IMR-90 (cell line): ENCODE data around the gene ACADSB. TPM values are rescaled to one million over a fixed set of nuclear protein-coding genes. Genes with fewer than 3 reads are reported as not detected.

ENCODE experiments used
- ATAC-seq: fragments of 200-7000 bp; cut with Tn5 transposase; 2 replicates; pipeline ENCODE4 v1.9.1; 2020; ENCODE audit warnings: low read depth, mild to moderate bottlenecking, moderate library complexity
- BruUV-seq: library from RNA; stranded (reverse); fragments of 400-500 nt; replicated peaks from 2 replicates; lab custom pipeline; 2021; lab: Mats Ljungman, UMichigan
- CTCF ChIA-PET: fragments of 300-600 bp; formaldehyde crosslinking; extraction: SDS; loops from one replicate; lab custom pipeline; 2021; ENCODE audit warnings: antibody characterized with exemption; lab: Yijun Ruan, JAX
- POLR2A ChIA-PET: fragments of 300-600 bp; sonication (Branson Sonifier 250); formaldehyde crosslinking; loops from one replicate; lab custom pipeline; 2022; ENCODE audit warnings: antibody characterized with exemption; ENCODE audit not compliant: unreplicated experiment; lab: Charles Lee
- DNase-seq: peaks from one replicate; pipeline ENCODE4 v3.0.0; 2013
- H2AFZ ChIP-seq: replicated peaks from 2 replicates; pipeline ENCODE3; 2013; ENCODE audit warnings: low read length, mild to moderate bottlenecking; ENCODE audit not compliant: poor library complexity
- H2AK5ac ChIP-seq: 2 replicates; pipeline ENCODE4 v1.6.1; 2013; ENCODE audit warnings: low read depth, low read length, inconsistent platforms
- H2AK9ac ChIP-seq: replicated peaks from 2 replicates; pipeline ENCODE3; 2013; ENCODE audit warnings: mild to moderate bottlenecking, low read depth, low read length, moderate library complexity; ENCODE audit not compliant: poor library complexity
- H2BK120ac ChIP-seq: 2 replicates; pipeline ENCODE4 v1.6.1; 2013; ENCODE audit warnings: low read depth, low read length, inconsistent platforms
- H2BK15ac ChIP-seq: 3 replicates; pipeline ENCODE4 v1.6.1; 2013; ENCODE audit warnings: low read depth, low read length, inconsistent platforms
- H2BK20ac ChIP-seq: 2 replicates; pipeline ENCODE4 v1.6.1; 2013; ENCODE audit warnings: low read depth, mild to moderate bottlenecking, inconsistent platforms, low read length, moderate library complexity
- H2BK5ac ChIP-seq: 2 replicates; pipeline ENCODE4 v1.6.1; 2013; ENCODE audit warnings: mild to moderate bottlenecking, low read depth, low read length, inconsistent platforms; ENCODE audit not compliant: poor library complexity, severe bottlenecking
- H3K14ac ChIP-seq: replicated peaks from 2 replicates; pipeline ENCODE4 v1.6.1; 2013; ENCODE audit warnings: low read depth, low read length, inconsistent platforms
- H3K18ac ChIP-seq: 2 replicates; pipeline ENCODE4 v1.6.1; 2013; ENCODE audit warnings: low read depth, low read length, control low read depth
- H3K23ac ChIP-seq: 2 replicates; pipeline ENCODE4 v1.6.1; 2013; ENCODE audit warnings: low read depth, low read length, inconsistent platforms
- H3K27ac ChIP-seq: 2 replicates; pipeline ENCODE4 v1.5.1; 2013; ENCODE audit warnings: mild to moderate bottlenecking, control low read depth, low read length; ENCODE audit not compliant: insufficient read depth
- H3K27me3 ChIP-seq: 2 replicates; pipeline ENCODE4 v1.6.1; 2013; ENCODE audit warnings: low read length; ENCODE audit not compliant: control insufficient read depth, insufficient read depth
- H3K36me3 ChIP-seq: 2 replicates; pipeline ENCODE4 v1.6.1; 2013; ENCODE audit warnings: low read length, mixed read lengths; ENCODE audit not compliant: control insufficient read depth, insufficient read depth
- H3K4ac ChIP-seq: 2 replicates; pipeline ENCODE4 v1.6.1; 2013; ENCODE audit warnings: low read depth, low read length, inconsistent platforms
- H3K4me1 ChIP-seq: 2 replicates; pipeline ENCODE4 v1.6.1; 2013; ENCODE audit warnings: low read length, mixed read lengths; ENCODE audit not compliant: control insufficient read depth, insufficient read depth
- H3K4me2 ChIP-seq: 2 replicates; pipeline ENCODE4 v1.6.1; 2013; ENCODE audit warnings: low read depth, mild to moderate bottlenecking, control low read depth, low read length, moderate library complexity
- H3K4me3 ChIP-seq: 2 replicates; pipeline ENCODE4 v1.5.1; 2013; ENCODE audit warnings: low read depth, mild to moderate bottlenecking, control low read depth, low read length, moderate library complexity; ENCODE audit not compliant: insufficient read depth
- H3K56ac ChIP-seq: 2 replicates; pipeline ENCODE4 v1.6.1; 2013; ENCODE audit warnings: low read length, inconsistent platforms; ENCODE audit not compliant: insufficient read depth; ENCODE audit errors: extremely low read depth
- H3K79me1 ChIP-seq, 2 experiments: 2 replicates each; pipeline ENCODE4 v1.6.1; 2013; ENCODE audit warnings: low read length in 2 of 2, inconsistent platforms in 1 of 2, low read depth in 1 of 2
- H3K9ac ChIP-seq: 2 replicates; pipeline ENCODE4 v1.6.1; 2013; ENCODE audit warnings: low read depth, low read length, control low read depth
- H3K9me1 ChIP-seq: 2 replicates; pipeline ENCODE4 v1.6.1; 2013; ENCODE audit warnings: low read length, inconsistent platforms; ENCODE audit not compliant: insufficient read depth
- H3K9me3 ChIP-seq: 2 replicates; pipeline ENCODE4 v1.6.1; 2013; ENCODE audit warnings: low read length; ENCODE audit not compliant: control insufficient read depth, insufficient read depth
- H4K20me1 ChIP-seq: 2 replicates; pipeline ENCODE4 v1.6.1; 2013; ENCODE audit warnings: low read length, inconsistent platforms; ENCODE audit not compliant: insufficient read depth
- H4K5ac ChIP-seq: 2 replicates; pipeline ENCODE4 v1.6.1; 2013; ENCODE audit warnings: mild to moderate bottlenecking, low read depth, low read length, control low read depth
- H4K8ac ChIP-seq, 2 experiments: 2 replicates each; pipeline ENCODE4 v1.6.1; 2013; ENCODE audit warnings: low read depth in 2 of 2, low read length in 2 of 2, control low read depth in 1 of 2, inconsistent platforms in 1 of 2
- H4K91ac ChIP-seq: 2 replicates; pipeline ENCODE4 v1.6.1; 2013; ENCODE audit warnings: low read depth, low read length, inconsistent platforms; ENCODE audit not compliant: insufficient read depth
- BHLHE40 ChIP-seq: fragments of 150-350 bp; IDR thresholded peaks from 2 replicates; pipeline ENCODE4 v1.6.1; 2016; ENCODE audit warnings: mild to moderate bottlenecking, low read depth, low read length
- CTCF ChIP-seq: conservative IDR thresholded peaks from 2 replicates; pipeline ENCODE4 v1.5.1; 2012; ENCODE audit warnings: mild to moderate bottlenecking, low read depth, low read length, improper control_type of control experiment
- FOS ChIP-seq: fragments of 150-350 bp; IDR thresholded peaks from 2 replicates; pipeline ENCODE4 v1.6.1; 2016; ENCODE audit warnings: low read depth, low read length
- MAZ ChIP-seq: IDR thresholded peaks from 2 replicates; pipeline ENCODE4 v1.6.1; 2012; ENCODE audit warnings: low read depth, mild to moderate bottlenecking, low read length, improper control_type of control experiment, moderate library complexity, borderline replicate concordance
- NFE2L2 ChIP-seq: fragments of 150-350 bp; IDR thresholded peaks from 2 replicates; pipeline ENCODE4 v1.6.1; 2016; ENCODE audit warnings: low read depth, mild to moderate bottlenecking, low read length
- POLR2A ChIP-seq: IDR thresholded peaks from 2 replicates; pipeline ENCODE4 v1.6.1; 2012; ENCODE audit warnings: mild to moderate bottlenecking, low read depth, low read length
- RAD21 ChIP-seq: IDR thresholded peaks from 2 replicates; pipeline ENCODE4 v1.6.1; 2012; ENCODE audit warnings: low read length, improper control_type of control experiment
- RFX5 ChIP-seq: IDR thresholded peaks from 2 replicates; pipeline ENCODE4 v1.8.0; 2012; ENCODE audit warnings: low read depth, mild to moderate bottlenecking, low read length, moderate library complexity
- WGBS, 2 experiments: methylation state at CpG; one replicate each; pipeline versions ENCODE4 v1.1.5 to v1.1.7; 2013; ENCODE audit warnings: missing lambda C conversion rate in 2 of 2; ENCODE audit not compliant: insufficient read length in 1 of 2; ENCODE audit errors: extremely low coverage in 2 of 2; 5-methylcytosine and 5-hydroxymethylcytosine counted together
- dilution Hi-C: fragments of 300-500 bp; cut with HindIII; formaldehyde crosslinking; loops from one replicate; pipeline ENCODE4 v1.14.3; 2018; ENCODE audit warnings: low sequenced_read_pairs; ENCODE audit not compliant: unreplicated experiment
- in situ Hi-C: fragments of 300-500 bp; cut with MboI; formaldehyde crosslinking; loops from 3 replicates; pipeline ENCODE4 v1.14.3; 2019; ENCODE audit warnings: low sequenced_read_pairs, inconsistent platforms, mixed read lengths
- intact Hi-C: fragments of 100-400 bp; cut with micrococcal nuclease; formaldehyde crosslinking; loops from 2 replicates; pipeline ENCODE4 v1.10.0; 2022
- polyA plus RNA-seq, 3 experiments: library from polyadenylated mRNA; depleted of rRNA; stranded (reverse); fragments of >200 nt; gene quantifications; 2 replicates each; pipeline ENCODE4 v1.2.3, GENCODE V29; 2012; ENCODE audit warnings: low replicate concordance in 1 of 3
- total RNA-seq: library from RNA; depleted of rRNA; stranded (reverse); fragments of >200 nt; gene quantifications from 2 replicates; pipeline ENCODE4 v1.2.3, GENCODE V29; 2012

Gene ACADSB
- total and polyA plus RNA-seq, 2 of the 4 experiments (the other 2 are of a cell fraction) = 6.2 to 10.6 TPM

- H2BK120ac ChIP-seq = no peak overlapping the region
- H3K27me3 ChIP-seq = no peaks in the 10 kb centered on the region
- no peak overlapping the region for H3K4ac ChIP-seq
- no peak overlapping the region for H2AFZ ChIP-seq
- no peak overlapping the region for H2BK15ac ChIP-seq
- H3K4me1 ChIP-seq = no peaks in the 10 kb centered on the region
- no peak overlapping the region for H3K4me3 ChIP-seq
- no peak overlapping the region for H4K5ac ChIP-seq
- H3K9ac ChIP-seq = no peak overlapping the region
- H3K36me3 ChIP-seq = no peaks in the 10 kb centered on the region
- intact Hi-C loops = no loop called here
- no peak overlapping the region for H3K4me2 ChIP-seq
- no peak for DNase-seq
- no peak overlapping the region for H3K27ac ChIP-seq
- ChIA-PET CTCF (no interaction called here), POLR2A (no interaction called here)
- no peak overlapping the region for H2AK5ac ChIP-seq
- no CpG with 5 or more reads among the region's 1 CpG for WGBS, 2 experiments
- H3K56ac ChIP-seq = no peak overlapping the region
- BruUV-seq = no TSS peak
- no peaks in the 10 kb centered on the region for H3K9me3 ChIP-seq
- H4K8ac ChIP-seq = no peak overlapping the region
- no peak overlapping the region for H2BK20ac ChIP-seq
- no peak overlapping the region for H2BK5ac ChIP-seq
- no peak overlapping the region for H3K18ac ChIP-seq
- TF ChIP-seq CTCF (no peak), BHLHE40 (no peak), RFX5 (no peak), NFE2L2 (no peak), RAD21 (no peak), POLR2A (no peak), MAZ (no peak), FOS (no peak)
- no peak overlapping the region for H4K91ac ChIP-seq
- H3K23ac ChIP-seq = no peak overlapping the region
- ATAC-seq = peak; percentile 44; the same call in 1 of the 2 replicates
- dilution Hi-C loops = no loop called here
- H3K14ac ChIP-seq = no peak overlapping the region
- no peaks in the 10 kb centered on the region for H3K9me1 ChIP-seq
- in situ Hi-C loops = loop anchor here (25.0 kb wide), 1 partner anchor 936 kb away; no protein-coding TSS in a partner anchor
- H4K20me1 ChIP-seq = no peaks in the 10 kb centered on the region
- H3K79me1 ChIP-seq = no peaks in the 10 kb centered on the region
- no peak overlapping the region for H2AK9ac ChIP-seq
Measured at GRCh38 chr10:123026302-123026701, 17.5 kb downstream of the ACADSB start.
